MM.1S (cell line): Measurements from ENCODE around the gene F13A1.
A peak's percentile ranks its signal among the peaks of the same experiment; 100 is the strongest.

ENCODE experiments used
- DNase-seq: peaks from one replicate; pipeline ENCODE4 v3.0.0-alpha.2; 2015
- H2AFZ ChIP-seq: fragments of 300-600 bp; sonication (generic); 2 replicates; pipeline ENCODE4 v1.6.0; 2016; ENCODE audit warnings: antibody characterized with exemption, low read length
- H3F3A ChIP-seq: fragments of 300-600 bp; sonication (generic); 2 replicates; pipeline ENCODE4 v1.6.1; 2016; ENCODE audit warnings: mild to moderate bottlenecking, antibody characterized with exemption, low read length, moderate library complexity, mixed read lengths; ENCODE audit not compliant: insufficient read depth
- H3K27ac ChIP-seq: fragments of 300-600 bp; sonication (generic); 2 replicates; pipeline ENCODE4 v1.5.1; 2016; ENCODE audit warnings: mild to moderate bottlenecking, low read length
- H3K27me3 ChIP-seq: fragments of 300-600 bp; sonication (generic); replicated peaks from 2 replicates; pipeline ENCODE4 v1.6.0; 2016; ENCODE audit warnings: low read length; ENCODE audit not compliant: insufficient read depth
- H3K36me3 ChIP-seq: fragments of 300-600 bp; sonication (generic); replicated peaks from 2 replicates; pipeline ENCODE4 v1.6.1; 2016; ENCODE audit warnings: mild to moderate bottlenecking, low read length, mixed read lengths; ENCODE audit not compliant: insufficient read depth
- H3K4me1 ChIP-seq: fragments of 300-600 bp; sonication (generic); 2 replicates; pipeline ENCODE4 v1.6.1; 2016; ENCODE audit warnings: low read length, mixed read lengths
- H3K4me2 ChIP-seq: fragments of 300-600 bp; sonication (generic); 2 replicates; pipeline ENCODE4 v1.6.0; 2016; ENCODE audit warnings: low read depth, low read length
- H3K4me3 ChIP-seq: fragments of 300-600 bp; sonication (generic); 2 replicates; pipeline ENCODE4 v1.5.1; 2016; ENCODE audit warnings: low read length, mixed read lengths
- H3K79me2 ChIP-seq: fragments of 300-600 bp; sonication (generic); 2 replicates; pipeline ENCODE4 v1.6.1; 2016; ENCODE audit warnings: mixed run types, low read length, mixed read lengths
- H3K9ac ChIP-seq: fragments of 300-600 bp; sonication (generic); 2 replicates; pipeline ENCODE4 v1.6.1; 2016; ENCODE audit warnings: low read length, mixed read lengths
- H3K9me2 ChIP-seq: fragments of 300-600 bp; sonication (generic); replicated peaks from 2 replicates; pipeline ENCODE4 v1.6.1; 2016; ENCODE audit warnings: mild to moderate bottlenecking, low read length, mixed read lengths; ENCODE audit not compliant: insufficient read depth
- H3K9me3 ChIP-seq: fragments of 300-600 bp; sonication (generic); replicated peaks from 2 replicates; pipeline ENCODE4 v1.6.1; 2016; ENCODE audit warnings: mild to moderate bottlenecking, low read length, mixed read lengths; ENCODE audit not compliant: insufficient read depth
- H4K20me1 ChIP-seq: fragments of 300-600 bp; sonication (generic); 2 replicates; pipeline ENCODE4 v1.6.1; 2016; ENCODE audit warnings: mild to moderate bottlenecking, low read length, moderate library complexity, mixed read lengths; ENCODE audit not compliant: insufficient read depth
- CTCF ChIP-seq: fragments of 300-600 bp; sonication (generic); IDR thresholded peaks from 2 replicates; pipeline ENCODE4 v1.5.1; 2016; ENCODE audit warnings: antibody characterized with exemption, low read length, mixed read lengths
- EZH2 ChIP-seq: fragments of 300-600 bp; sonication (generic); optimal IDR thresholded peaks from 2 replicates; pipeline ENCODE3; 2017; ENCODE audit warnings: low read depth, mild to moderate bottlenecking, antibody characterized with exemption, low read length, mixed read lengths
- EZH2phosphoT487 ChIP-seq: fragments of 300-600 bp; sonication (generic); IDR thresholded peaks from 2 replicates; pipeline ENCODE4 v1.6.1; 2018; ENCODE audit warnings: antibody characterized with exemption, low read length

Gene F13A1

GRCh38 chr6:6251555-6252280, 68.7 kb downstream of the F13A1 start:
- TF ChIP-seq EZH2phosphoT487 (no peak), EZH2 (no peak), CTCF (no peak)
- Histone ChIP-seq H3K4me3 (no peak overlapping the region), H3K4me2 (no peak overlapping the region), H3F3A (no peaks in the 10 kb centered on the region), H3K9ac (no peak overlapping the region), H2AFZ (no peak overlapping the region), H3K27ac (no peak overlapping the region), H3K9me2 (no peaks in the 10 kb centered on the region), H3K27me3 (no peaks in the 10 kb centered on the region), H3K79me2 (no peaks in the 10 kb centered on the region), H3K36me3 (no peaks in the 10 kb centered on the region), H4K20me1 (no peaks in the 10 kb centered on the region), H3K4me1 (no peaks in the 10 kb centered on the region), H3K9me3 (no peaks in the 10 kb centered on the region)
- DNase-seq, result peak; percentile 15

GRCh38 chr6:6248651-6249050, 71.8 kb downstream of the F13A1 start:
- no peaks in the 10 kb centered on the region for H3K79me2 ChIP-seq
- no peak overlapping the region for H3K4me2 ChIP-seq
- TF ChIP-seq EZH2 (no peak), CTCF (no peak), EZH2phosphoT487 (no peak)
- H3K4me3 ChIP-seq, result no peak overlapping the region
- H3K9ac ChIP-seq, result no peak overlapping the region
- H3K9me2 ChIP-seq, result no peaks in the 10 kb centered on the region
- no peak overlapping the region for H3K27ac ChIP-seq
- DNase-seq, result no peak
- no peaks in the 10 kb centered on the region for H3K4me1 ChIP-seq
- no peaks in the 10 kb centered on the region for H3K9me3 ChIP-seq
- H3K36me3 ChIP-seq, result no peaks in the 10 kb centered on the region
- H4K20me1 ChIP-seq, result no peaks in the 10 kb centered on the region
- no peaks in the 10 kb centered on the region for H3F3A ChIP-seq
- no peaks in the 10 kb centered on the region for H3K27me3 ChIP-seq
- no peak overlapping the region for H2AFZ ChIP-seq

GRCh38 chr6:6246544-6246943, 73.9 kb downstream of the F13A1 start:
- DNase-seq, result no peak
- no peak for TF ChIP-seq CTCF
- TF ChIP-seq EZH2phosphoT487, result no peak
- Histone ChIP-seq H3K9me3 (no peaks in the 10 kb centered on the region), H2AFZ (no peak overlapping the region), H3F3A (no peaks in the 10 kb centered on the region), H3K27me3 (no peaks in the 10 kb centered on the region), H3K9me2 (no peaks in the 10 kb centered on the region), H3K4me1 (no peaks in the 10 kb centered on the region), H3K9ac (no peak overlapping the region), H3K4me3 (no peak overlapping the region), H4K20me1 (no peaks in the 10 kb centered on the region), H3K4me2 (no peak overlapping the region), H3K79me2 (no peaks in the 10 kb centered on the region), H3K27ac (no peak overlapping the region), H3K36me3 (no peaks in the 10 kb centered on the region)
